ENCODE data around the gene UBL5.

Gene UBL5

GRCh38 chr19:9849791-9850190 is 22.1 kb downstream of the UBL5 start:
- no peak for FAIRE-seq
- DNase-seq (ENCODE audit: low spot score): no peak

- no peak for FAIRE-seq
- DNase-seq (ENCODE audit: low spot score): no peak
These were observed 22.7 kb downstream of the UBL5 start for GRCh38 chr19:9850235-9850959.

- FAIRE-seq (no peak), DNase-seq (ENCODE audit: low spot score) (no peak)
These were observed 26.6 kb downstream of the UBL5 start for GRCh38 chr19:9854282-9854846.

GRCh38 chr19:9856609-9857008 is 28.9 kb downstream of the UBL5 start:
- DNase-seq (ENCODE audit: low spot score) (no peak), FAIRE-seq (no peak)

- DNase-seq (ENCODE audit: low spot score) (no peak), FAIRE-seq (no peak)
These were observed 29.5 kb downstream of the UBL5 start for GRCh38 chr19:9857076-9857721.

GRCh38 chr19:9857920-9858746 is 30.4 kb downstream of the UBL5 start:
- DNase-seq (ENCODE audit: low spot score): no peak
- no peak for FAIRE-seq

- FAIRE-seq: no peak
- no peak for DNase-seq (ENCODE audit: low spot score)
These were observed 31.0 kb downstream of the UBL5 start for GRCh38 chr19:9858766-9859165.

GRCh38 chr19:9860407-9860806 is 32.7 kb downstream of the UBL5 start:
- FAIRE-seq (no peak), DNase-seq (ENCODE audit: low spot score) (no peak)

GRCh38 chr19:9861503-9861902 is 33.8 kb downstream of the UBL5 start:
- DNase-seq (ENCODE audit: low spot score): no peak
- no peak for FAIRE-seq

- FAIRE-seq (no peak), DNase-seq (ENCODE audit: low spot score) (no peak)
These were observed 35.2 kb downstream of the UBL5 start for GRCh38 chr19:9862938-9863337.

GRCh38 chr19:9863759-9864158 is 36.0 kb downstream of the UBL5 start:
- DNase-seq (ENCODE audit: low spot score) (no peak), FAIRE-seq (no peak)

GRCh38 chr19:9865732-9866501 is 38.2 kb downstream of the UBL5 start:
- DNase-seq (ENCODE audit: low spot score): no peak
- no peak for FAIRE-seq

- DNase-seq (ENCODE audit: low spot score): no peak
- FAIRE-seq: no peak
These were observed 41.4 kb downstream of the UBL5 start for GRCh38 chr19:9868983-9869617.

- FAIRE-seq (no peak), DNase-seq (ENCODE audit: low spot score) (no peak)
These were observed 44.1 kb downstream of the UBL5 start for GRCh38 chr19:9871626-9872338.

GRCh38 chr19:9872618-9873242 is 45.0 kb downstream of the UBL5 start:
- FAIRE-seq: no peak

GRCh38 chr19:9875031-9875627 is 47.4 kb downstream of the UBL5 start:
- FAIRE-seq (no peak), DNase-seq (ENCODE audit: low spot score) (no peak)

More at GRCh38 chr19:9872618-9873242, 45.0 kb downstream of the UBL5 start:
- no peak for DNase-seq (ENCODE audit: low spot score)

GRCh38 chr19:9875796-9876195 is 48.1 kb downstream of the UBL5 start:
- no peak for FAIRE-seq
- DNase-seq (ENCODE audit: low spot score): no peak

GRCh38 chr19:9877780-9878510 is 50.2 kb downstream of the UBL5 start:
- no peak for FAIRE-seq
- DNase-seq (ENCODE audit: low spot score): peak; percentile 30

Data from urothelium cell line (cell line).